Upper lobe of left lung (tissue), 6 donors: ENCODE measurements around the gene FGF12. TPM values are rescaled to one million over a fixed set of nuclear protein-coding genes. Genes with fewer than 3 reads are reported as not detected.

Experiments
- ATAC-seq, 2 donors: fragments of 200-7000 bp; cut with Tn5 transposase; one replicate each; pipeline ENCODE4 v1.9.1; 2022; ENCODE audit warnings: mild to moderate bottlenecking in 2 of 2, moderate library complexity in 2 of 2; ENCODE audit not compliant: low FRiP score in 2 of 2
- DNase-seq, 2 donors: peaks; one replicate each; pipeline ENCODE4 v3.0.0-alpha.2; 2019 to 2020
- H3K27ac ChIP-seq, 4 donors: fragments of 200-600 bp; sonication (generic); one replicate each; pipeline ENCODE4 v1.5.1; 2016 to 2019
- H3K27me3 ChIP-seq, 4 donors: fragments of 200-600 bp; sonication (generic); one replicate each; pipeline ENCODE4 v1.5.1; 2017 to 2019
- H3K36me3 ChIP-seq, 4 donors: fragments of 200-600 bp; sonication (generic); one replicate each; pipeline ENCODE4 v1.5.1; 2016 to 2019
- H3K4me1 ChIP-seq, 4 donors: fragments of 200-600 bp; sonication (generic); one replicate each; pipeline ENCODE4 v1.5.1; 2018 to 2019
- H3K4me3 ChIP-seq, 4 donors: fragments of 200-600 bp; sonication (generic); one replicate each; pipeline ENCODE4 v1.5.1; 2017 to 2019; ENCODE audit warnings: mild to moderate bottlenecking in 2 of 4, moderate library complexity in 1 of 4
- H3K9me3 ChIP-seq, 4 donors: fragments of 200-600 bp; sonication (generic); one replicate each; pipeline ENCODE4 v1.5.1; 2018 to 2019
- CTCF ChIP-seq, 6 experiments: fragments of 450-650 bp in 4 of 6; fragments of 200-600 bp in 2 of 6; sonication (generic) in 2 of 6; IDR thresholded peaks; one replicate each; pipeline ENCODE4 v1.5.1; 2016 to 2019; ENCODE audit warnings: antibody characterized with exemption in 6 of 6
- EP300 ChIP-seq, 4 donors: sonication (generic); formaldehyde crosslinking; IDR thresholded peaks; one replicate each; pipeline ENCODE4 v1.5.1; 2017; ENCODE audit warnings: antibody characterized with exemption in 4 of 4, control low read depth in 2 of 4
- POLR2A ChIP-seq, 4 donors: fragments of 450-650 bp; IDR thresholded peaks; one replicate each; pipeline ENCODE4 v1.5.1; 2016 to 2017; ENCODE audit warnings: antibody characterized with exemption in 4 of 4, mild to moderate bottlenecking in 2 of 4
- POLR2AphosphoS5 ChIP-seq, 2 donors: sonication (generic); formaldehyde crosslinking; IDR thresholded peaks; one replicate each; pipeline ENCODE4 v1.5.1; 2017; ENCODE audit warnings: antibody characterized with exemption in 2 of 2
- WGBS, 2 donors: methylation state at CpG; one replicate each; pipeline ENCODE4 v1.1.5; 2017 to 2018; 5-methylcytosine and 5-hydroxymethylcytosine counted together
- total RNA-seq, 6 donors: library from RNA; depleted of rRNA in 4 of 6; stranded (reverse); fragments of >200 nt in 4 of 6; gene quantifications; one replicate each; pipeline versions ENCODE4 v1.1.0 to v1.2.1, GENCODE V29; 2016 to 2021
- donor health status: DM: no; HTN: no; CAD: no; lungs with moderate emphysema.
- donor health status: DM: no; HTN: yes; CAD: no; lungs with severe emphysema.

Gene FGF12
- total RNA-seq, 6 donors from 2014 or later = 0.83 to 5.3 (median 2.2) TPM

- Histone ChIP-seq H3K4me3 (no peak overlapping the region), H3K27ac (no peak overlapping the region), H3K27me3 (no peaks in the 10 kb centered on the region), H3K9me3 (no peaks in the 10 kb centered on the region), H3K36me3 (no peaks in the 10 kb centered on the region), H3K4me1 (peaks cover 0 to 5% (median 0%) of the 10 kb centered on the region in 4 donors)
- TF ChIP-seq POLR2A (IDR thresholded peaks at IDR 0.05) (no peak), POLR2AphosphoS5 (IDR thresholded peaks at IDR 0.05) (no peak), CTCF (IDR thresholded peaks at IDR 0.05) (no peak), EP300 (IDR thresholded peaks at IDR 0.05) (no peak)
- ATAC-seq (no peak), DNase-seq (no peak)
- WGBS, 2 donors = 60 to 78% methylated on average over 3 of the region's 3 CpGs
Measured at GRCh38 chr3:192575879-192576506, 151.3 kb downstream of the FGF12 start.

GRCh38 chr3:192573240-192573639 is 154.1 kb downstream of the FGF12 start:
- Histone ChIP-seq H3K4me3 (no peak overlapping the region), H3K27ac (no peak overlapping the region), H3K4me1 (peaks cover 0 to 9% (median 0%) of the 10 kb centered on the region in 4 donors), H3K27me3 (no peaks in the 10 kb centered on the region), H3K36me3 (no peaks in the 10 kb centered on the region), H3K9me3 (no peaks in the 10 kb centered on the region)
- ATAC-seq = no peak
- 76 to 84% methylated on average over 2 of the region's 2 CpGs for WGBS, 2 donors
- TF ChIP-seq POLR2AphosphoS5 (IDR thresholded peaks at IDR 0.05) (no peak), POLR2A (IDR thresholded peaks at IDR 0.05) (no peak), EP300 (IDR thresholded peaks at IDR 0.05) (no peak), CTCF (IDR thresholded peaks at IDR 0.05) (no peak)
- DNase-seq = no peak

- DNase-seq (peak; percentile 26 to 87), ATAC-seq (peak; percentile 51 to 71)
- peak overlapping the region in 3 of 4 donors; percentile 15 to 37 (median 22) for H3K4me3 ChIP-seq
- H3K4me1 ChIP-seq = peaks cover 0 to 9% (median 0%) of the 10 kb centered on the region in 4 donors
- H3K27me3 ChIP-seq = no peaks in the 10 kb centered on the region
- no peak overlapping the region for H3K27ac ChIP-seq
- WGBS, 2 donors = 55 to 67% methylated on average over 30 of the region's 30 CpGs
- no peaks in the 10 kb centered on the region for H3K36me3 ChIP-seq
- no peaks in the 10 kb centered on the region for H3K9me3 ChIP-seq
- TF ChIP-seq POLR2A (IDR thresholded peaks at IDR 0.05) (no peak), EP300 (IDR thresholded peaks at IDR 0.05) (no peak), CTCF (IDR thresholded peaks at IDR 0.05) (no peak), POLR2AphosphoS5 (IDR thresholded peaks at IDR 0.05) (no peak)
Measured at GRCh38 chr3:192570821-192571791, 156.2 kb downstream of the FGF12 start.

GRCh38 chr3:192570315-192570714 is 157.0 kb downstream of the FGF12 start:
- DNase-seq = no peak
- Histone ChIP-seq H3K36me3 (no peaks in the 10 kb centered on the region), H3K4me3 (no peak overlapping the region), H3K9me3 (no peaks in the 10 kb centered on the region), H3K27ac (no peak overlapping the region), H3K4me1 (peaks cover 0 to 9% (median 0%) of the 10 kb centered on the region in 4 donors), H3K27me3 (no peaks in the 10 kb centered on the region)
- ATAC-seq = no peak
- TF ChIP-seq POLR2AphosphoS5 (IDR thresholded peaks at IDR 0.05) = no peak
- TF ChIP-seq POLR2A (IDR thresholded peaks at IDR 0.05) = no peak
- no peak for TF ChIP-seq CTCF (IDR thresholded peaks at IDR 0.05)
- no peak for TF ChIP-seq EP300 (IDR thresholded peaks at IDR 0.05)
